Transverse colon (tissue), 4 donors: Measurements from ENCODE around the gene GPC5.

Source experiments
- CTCF ChIP-seq, 5 experiments: fragments of 200-600 bp in 3 of 5; fragments of 450-650 bp in 2 of 5; sonication (generic) in 3 of 5; IDR thresholded peaks; 1 replicate in 2 of 5; 2 replicates in 3 of 5; pipeline ENCODE4 v1.5.1; 2016 to 2017; ENCODE audit warnings: antibody characterized with exemption in 5 of 5, inconsistent platforms in 3 of 5, mild to moderate bottlenecking in 2 of 5, moderate library complexity in 1 of 5
- EP300 ChIP-seq: sonication (generic); formaldehyde crosslinking; IDR thresholded peaks from one replicate; pipeline ENCODE4 v1.6.1; 2017; ENCODE audit warnings: antibody characterized with exemption, low read depth
- POLR2A ChIP-seq: fragments of 450-650 bp; IDR thresholded peaks from one replicate; pipeline ENCODE4 v1.6.1; 2016; ENCODE audit warnings: antibody characterized with exemption, mild to moderate bottlenecking, moderate library complexity
- POLR2AphosphoS5 ChIP-seq, 3 donors: sonication (generic); formaldehyde crosslinking; IDR thresholded peaks; one replicate each; pipeline ENCODE4 v1.6.1; 2016; ENCODE audit warnings: antibody characterized with exemption in 3 of 3

- TF ChIP-seq POLR2AphosphoS5 (IDR thresholded peaks at IDR 0.05) (no peak), CTCF (IDR thresholded peaks at IDR 0.05) (peak; percentile 63 to 70 (median 67)), POLR2A (no peak), EP300 (no peak)
These were observed 324.0 kb downstream of the GPC5 start for GRCh38 chr13:91722267-91722884.
